CD4-positive, alpha-beta T cell (primary cell): ENCODE measurements around the gene MBTD1. TPM values are rescaled to one million over a fixed set of nuclear protein-coding genes. Genes with fewer than 3 reads are reported as not detected.

Experiments
- ATAC-seq: fragments of 200-7000 bp; cut with Tn5 transposase; one replicate; pipeline ENCODE4 v1.10.0; 2022; ENCODE audit warnings: mild to moderate bottlenecking; ENCODE audit not compliant: poor library complexity
- CTCF ChIA-PET: fragments of 350-600 bp; sonication (Branson Sonifier 250); formaldehyde crosslinking; loops from one replicate; lab custom pipeline; 2021; ENCODE audit warnings: antibody characterized with exemption, inconsistent platforms; lab: Charles Lee
- POLR2A ChIA-PET: fragments of 350-600 bp; sonication (Branson Sonifier 250); formaldehyde crosslinking; loops from one replicate; lab custom pipeline; 2021; ENCODE audit warnings: antibody characterized with exemption, inconsistent platforms; lab: Charles Lee
- DNase-seq, 14 experiments: peaks; one replicate each; pipeline ENCODE4 v3.0.0-alpha.2; 2013 to 2020; ENCODE audit warnings: mixed read lengths in 2 of 14
- H3K27ac ChIP-seq, 2 donors: one replicate each; pipeline versions ENCODE4 v1.5.1 to v1.7.0; 2013; ENCODE audit warnings: low read length in 2 of 2, low read depth in 1 of 2, mild to moderate bottlenecking in 1 of 2
- H3K27me3 ChIP-seq, 2 experiments: 1 replicate in 1 of 2; 2 replicates in 1 of 2; pipeline versions ENCODE4 v1.6.1 to v1.7.0; 2013; ENCODE audit warnings: low read length in 2 of 2, control low read depth in 1 of 2, mild to moderate bottlenecking in 1 of 2, moderate library complexity in 1 of 2; ENCODE audit not compliant: insufficient read depth in 2 of 2, control insufficient read depth in 1 of 2
- H3K36me3 ChIP-seq: one replicate; pipeline ENCODE4 v1.6.1; 2013; ENCODE audit warnings: low read length, control low read depth; ENCODE audit not compliant: insufficient read depth
- H3K4me1 ChIP-seq: one replicate; pipeline ENCODE4 v1.6.1; 2013; ENCODE audit warnings: low read length, control low read depth; ENCODE audit not compliant: insufficient read depth
- H3K4me3 ChIP-seq: one replicate; pipeline ENCODE4 v1.5.1; 2013; ENCODE audit warnings: mild to moderate bottlenecking, low read length, moderate library complexity
- H3K9me3 ChIP-seq, 2 experiments: 1 replicate in 1 of 2; 2 replicates in 1 of 2; pipeline versions ENCODE4 v1.6.1 to v1.7.0; 2013; ENCODE audit warnings: low read length in 2 of 2, mild to moderate bottlenecking in 2 of 2, control low read depth in 1 of 2, moderate library complexity in 1 of 2; ENCODE audit not compliant: control insufficient read depth in 1 of 2, insufficient read depth in 1 of 2
- H3K27ac Mint-ChIP-seq: one replicate; pipeline ENCODE4 v1.8.0; 2020; ENCODE audit warnings: mixed read lengths
- H3K27me3 Mint-ChIP-seq: one replicate; pipeline ENCODE4 v1.8.0; 2021; ENCODE audit warnings: mixed read lengths
- H3K36me3 Mint-ChIP-seq: one replicate; pipeline ENCODE4 v1.8.0; 2021; ENCODE audit warnings: low read depth, mixed read lengths
- H3K4me1 Mint-ChIP-seq: one replicate; pipeline ENCODE4 v1.8.0; 2021; ENCODE audit warnings: low read depth, mixed read lengths
- H3K4me3 Mint-ChIP-seq: one replicate; pipeline ENCODE4 v1.8.0; 2020; ENCODE audit warnings: mild to moderate bottlenecking, mixed read lengths
- H3K9me3 Mint-ChIP-seq: one replicate; pipeline ENCODE4 v1.8.0; 2020; ENCODE audit warnings: mixed read lengths
- intact Hi-C, 2 experiments: fragments of 100-400 bp; cut with DNase I in 1 of 2; cut with micrococcal nuclease in 1 of 2; formaldehyde crosslinking; loops; one replicate each; pipeline versions ENCODE4 v1.15.1 to v1.9.0; 2023 to 2025; cut with DNase I, micrococcal nuclease
- total RNA-seq, 174 experiments: library from RNA in 2 of 174; stranded (reverse) in 2 of 174; gene quantifications; one replicate each; pipeline ENCODE4 v1.2.3 and lab custom pipeline; 2021 to 2026
- TF ChIP-seq, protein P1 (sequence below): fragments of 200-600 bp; IDR thresholded peaks from one replicate; pipeline ENCODE4 v1.8.0; 2022; ENCODE audit warnings: antibody characterized with exemption, mild to moderate bottlenecking

The MBTD1 gene
- total RNA-seq, 2 experiments from 2014 or later = 23.0 TPM

- Mint-ChIP-seq H3K9me3 (no peaks in the 10 kb centered on the region), H3K36me3 (peaks cover 7% of the 10 kb centered on the region), H3K27me3 (no peaks in the 10 kb centered on the region), H3K27ac (peak overlapping the region; percentile 34), H3K4me1 (peaks cover 68% of the 10 kb centered on the region), H3K4me3 (peak overlapping the region; percentile 65)
- H3K4me3 ChIP-seq = no peak overlapping the region
- peaks cover 4% of the 10 kb centered on the region for H3K4me1 ChIP-seq
- intact Hi-C loops = no loop called here
- TF ChIP-seq, protein P1, sequence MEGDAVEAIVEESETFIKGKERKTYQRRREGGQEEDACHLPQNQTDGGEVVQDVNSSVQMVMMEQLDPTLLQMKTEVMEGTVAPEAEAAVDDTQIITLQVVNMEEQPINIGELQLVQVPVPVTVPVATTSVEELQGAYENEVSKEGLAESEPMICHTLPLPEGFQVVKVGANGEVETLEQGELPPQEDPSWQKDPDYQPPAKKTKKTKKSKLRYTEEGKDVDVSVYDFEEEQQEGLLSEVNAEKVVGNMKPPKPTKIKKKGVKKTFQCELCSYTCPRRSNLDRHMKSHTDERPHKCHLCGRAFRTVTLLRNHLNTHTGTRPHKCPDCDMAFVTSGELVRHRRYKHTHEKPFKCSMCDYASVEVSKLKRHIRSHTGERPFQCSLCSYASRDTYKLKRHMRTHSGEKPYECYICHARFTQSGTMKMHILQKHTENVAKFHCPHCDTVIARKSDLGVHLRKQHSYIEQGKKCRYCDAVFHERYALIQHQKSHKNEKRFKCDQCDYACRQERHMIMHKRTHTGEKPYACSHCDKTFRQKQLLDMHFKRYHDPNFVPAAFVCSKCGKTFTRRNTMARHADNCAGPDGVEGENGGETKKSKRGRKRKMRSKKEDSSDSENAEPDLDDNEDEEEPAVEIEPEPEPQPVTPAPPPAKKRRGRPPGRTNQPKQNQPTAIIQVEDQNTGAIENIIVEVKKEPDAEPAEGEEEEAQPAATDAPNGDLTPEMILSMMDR = no peak
- no peaks in the 10 kb centered on the region for H3K27me3 ChIP-seq
- CTCF ChIA-PET = no interaction called here
- H3K27ac ChIP-seq = no peak overlapping the region
- ATAC-seq = peak; percentile 59
- peak in 1 of 14 experiments; percentile 13 for DNase-seq
- POLR2A ChIA-PET = interaction anchor here (0.7 kb wide), 1 partner anchor 23 kb away, joined by 3 read pairs; no protein-coding TSS in a partner anchor
- H3K36me3 ChIP-seq = no peaks in the 10 kb centered on the region
- no peaks in the 10 kb centered on the region for H3K9me3 ChIP-seq
Measured at GRCh38 chr17:51238255-51238887, 21.5 kb downstream of the MBTD1 start.

DNA sequence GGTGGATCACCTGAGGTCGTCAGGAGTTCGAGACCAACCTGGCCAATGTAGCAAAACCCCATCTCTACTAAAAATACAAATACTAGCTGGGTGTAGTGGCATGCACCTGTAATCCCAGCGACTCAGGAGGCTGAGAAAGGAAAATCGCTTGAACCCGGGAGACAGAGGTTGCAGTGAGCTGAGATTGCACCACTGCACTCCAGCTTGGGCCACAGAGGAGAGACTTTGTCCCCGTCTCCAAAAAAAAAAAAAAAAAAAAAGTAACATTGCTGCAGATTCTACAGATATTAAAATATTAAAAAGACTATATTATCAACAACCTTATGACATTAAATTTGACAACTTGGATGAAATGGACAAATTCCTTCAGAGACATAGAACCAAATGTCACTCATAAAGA is 25.7 kb downstream of the MBTD1 start:
- ChIA-PET CTCF (interaction anchor here (0.7 kb wide), 1 partner anchor 40 kb away, joined by 4 read pairs; no protein-coding TSS in a partner anchor), POLR2A (no interaction called here)
- Mint-ChIP-seq H3K9me3 (no peaks in the 10 kb centered on the region), H3K4me3 (no peak overlapping the region), H3K27ac (no peak overlapping the region), H3K27me3 (no peaks in the 10 kb centered on the region), H3K4me1 (peaks cover 63% of the 10 kb centered on the region), H3K36me3 (peaks cover 20% of the 10 kb centered on the region)
- no peak overlapping the region for H3K4me3 ChIP-seq
- ATAC-seq (no peak), DNase-seq (no peak)
- H3K9me3 ChIP-seq = no peaks in the 10 kb centered on the region
- H3K4me1 ChIP-seq = peaks cover 7% of the 10 kb centered on the region
- intact Hi-C loops = no loop called here
- H3K36me3 ChIP-seq = no peaks in the 10 kb centered on the region
- H3K27me3 ChIP-seq = no peaks in the 10 kb centered on the region
- no peak overlapping the region for H3K27ac ChIP-seq
- TF ChIP-seq, protein P1 = no peak

DNA sequence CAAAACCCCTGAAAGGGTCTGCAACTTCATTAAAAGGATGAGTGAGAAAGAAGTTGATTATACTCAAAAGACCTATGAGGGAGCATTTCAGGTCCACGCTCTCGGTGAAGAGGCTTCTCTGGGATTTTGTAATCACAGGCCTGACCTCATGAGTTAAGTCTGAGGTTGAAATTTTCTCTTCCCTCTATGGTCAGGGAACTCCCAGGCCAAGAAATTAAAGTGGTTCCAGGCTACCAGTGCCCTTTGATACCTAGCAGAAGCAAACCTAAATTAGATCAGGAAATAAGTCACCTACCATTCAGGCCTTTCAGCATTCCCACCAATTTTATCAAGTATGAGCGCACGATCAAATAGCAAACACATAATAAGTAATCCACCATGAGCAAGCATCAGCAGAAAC is 27.9 kb downstream of the MBTD1 start:
- Histone ChIP-seq H3K36me3 (no peaks in the 10 kb centered on the region), H3K9me3 (no peaks in the 10 kb centered on the region), H3K27me3 (no peaks in the 10 kb centered on the region), H3K4me1 (peaks cover 3% of the 10 kb centered on the region), H3K4me3 (no peak overlapping the region), H3K27ac (no peak overlapping the region)
- POLR2A ChIA-PET = no interaction called here
- H3K36me3 Mint-ChIP-seq = peaks cover 20% of the 10 kb centered on the region
- H3K4me3 Mint-ChIP-seq = no peak overlapping the region
- intact Hi-C loops = no loop called here
- ATAC-seq (no peak), DNase-seq (no peak)
- TF ChIP-seq, protein P1 = no peak
- H3K27ac Mint-ChIP-seq = no peak overlapping the region
- H3K4me1 Mint-ChIP-seq = peaks cover 47% of the 10 kb centered on the region
- CTCF ChIA-PET = no interaction called here
- H3K27me3 Mint-ChIP-seq = no peaks in the 10 kb centered on the region
- no peaks in the 10 kb centered on the region for H3K9me3 Mint-ChIP-seq
